Calu3 (cell line): Measurements from ENCODE around the gene CBFA2T3. TPM values are rescaled to one million over a fixed set of nuclear protein-coding genes. Genes with fewer than 3 reads are reported as not detected.

ENCODE experiments used
- BruUV-seq: library from RNA; stranded (reverse); fragments of 400-500 nt; replicated peaks from 2 replicates; lab custom pipeline; 2021; lab: Mats Ljungman, UMichigan
- CTCF ChIA-PET: fragments of 300-600 bp; sonication (Branson Sonifier 250); formaldehyde crosslinking; loops from one replicate; lab custom pipeline; 2022; ENCODE audit warnings: antibody characterized with exemption; lab: Charles Lee
- DNase-seq: peaks from one replicate; pipeline ENCODE4 v3.0.0; 2022
- H3K27ac Mint-ChIP-seq: one replicate; pipeline ENCODE4 v1.8.0; 2022; ENCODE audit warnings: mixed read lengths; ENCODE audit not compliant: unreplicated experiment
- H3K27me3 Mint-ChIP-seq: one replicate; pipeline ENCODE4 v1.8.0; 2022; ENCODE audit warnings: mixed read lengths; ENCODE audit not compliant: unreplicated experiment
- H3K36me3 Mint-ChIP-seq: one replicate; pipeline ENCODE4 v1.8.0; 2022; ENCODE audit warnings: mild to moderate bottlenecking, moderate library complexity, mixed read lengths; ENCODE audit not compliant: insufficient read depth, unreplicated experiment
- H3K4me1 Mint-ChIP-seq: one replicate; pipeline ENCODE4 v1.8.0; 2022; ENCODE audit warnings: mild to moderate bottlenecking, low read depth, mixed read lengths; ENCODE audit not compliant: unreplicated experiment
- H3K4me3 Mint-ChIP-seq: one replicate; pipeline ENCODE4 v1.8.0; 2022; ENCODE audit warnings: mild to moderate bottlenecking, low read depth, moderate library complexity, mixed read lengths; ENCODE audit not compliant: unreplicated experiment
- H3K9me3 Mint-ChIP-seq: one replicate; pipeline ENCODE4 v1.8.0; 2022; ENCODE audit warnings: low read depth, mixed read lengths; ENCODE audit not compliant: unreplicated experiment
- intact Hi-C: fragments of 100-400 bp; cut with micrococcal nuclease; formaldehyde crosslinking; loops from one replicate; pipeline ENCODE4 v1.10.0; 2022; ENCODE audit not compliant: unreplicated experiment
- total RNA-seq: library from RNA; stranded (reverse); gene quantifications from 2 replicates; pipeline ENCODE4 v1.2.3, GENCODE V29; 2022
- TF ChIP-seq, protein P1 (sequence below): fragments of 200-600 bp; IDR thresholded peaks from one replicate; pipeline ENCODE4 v1.8.0; 2022; ENCODE audit warnings: antibody characterized with exemption; ENCODE audit not compliant: unreplicated experiment

CBFA2T3 gene
- total RNA-seq, 1 experiment from 2014 or later: not detected

DNA sequence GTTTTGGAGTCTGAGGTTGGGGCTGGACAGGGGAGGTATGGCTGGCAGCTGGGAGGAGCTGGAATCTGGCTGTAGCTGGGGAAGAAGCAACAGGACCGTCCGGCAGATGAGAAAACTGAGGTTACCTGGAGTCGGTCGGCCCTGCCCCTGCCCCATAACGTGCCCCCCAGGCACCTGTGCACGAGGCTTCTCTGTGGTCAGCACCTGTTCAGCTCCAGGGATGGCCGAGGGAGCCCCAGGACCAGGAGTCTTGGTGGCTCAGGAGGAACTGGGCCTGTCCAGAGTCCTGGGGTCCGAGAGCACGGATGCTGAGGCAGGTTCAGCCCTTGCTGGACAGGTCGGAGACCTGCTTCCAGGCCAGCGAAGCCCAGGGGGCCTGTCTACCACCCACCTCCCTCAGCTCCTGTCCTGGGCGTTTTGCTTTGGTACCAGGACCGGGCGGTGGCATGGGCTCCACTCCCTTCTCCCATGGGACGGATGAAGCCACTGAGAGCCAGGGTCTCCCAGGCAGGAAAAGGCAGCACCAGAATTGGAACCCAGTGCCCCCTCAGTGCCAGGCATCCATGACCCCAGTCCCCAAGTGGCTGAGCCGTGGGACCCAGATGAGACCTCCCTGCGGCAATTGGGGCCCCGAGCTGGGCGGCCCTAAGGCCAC lies 17.1 kb upstream of the CBFA2T3 start:
- DNase-seq: no peak
- Mint-ChIP-seq H3K27ac (no peak overlapping the region), H3K36me3 (no peaks in the 10 kb centered on the region), H3K27me3 (peaks cover 65% of the 10 kb centered on the region), H3K9me3 (peaks cover 7% of the 10 kb centered on the region), H3K4me3 (no peak overlapping the region), H3K4me1 (no peaks in the 10 kb centered on the region)
- CTCF ChIA-PET: no interaction called here
- TF ChIP-seq, protein P1, sequence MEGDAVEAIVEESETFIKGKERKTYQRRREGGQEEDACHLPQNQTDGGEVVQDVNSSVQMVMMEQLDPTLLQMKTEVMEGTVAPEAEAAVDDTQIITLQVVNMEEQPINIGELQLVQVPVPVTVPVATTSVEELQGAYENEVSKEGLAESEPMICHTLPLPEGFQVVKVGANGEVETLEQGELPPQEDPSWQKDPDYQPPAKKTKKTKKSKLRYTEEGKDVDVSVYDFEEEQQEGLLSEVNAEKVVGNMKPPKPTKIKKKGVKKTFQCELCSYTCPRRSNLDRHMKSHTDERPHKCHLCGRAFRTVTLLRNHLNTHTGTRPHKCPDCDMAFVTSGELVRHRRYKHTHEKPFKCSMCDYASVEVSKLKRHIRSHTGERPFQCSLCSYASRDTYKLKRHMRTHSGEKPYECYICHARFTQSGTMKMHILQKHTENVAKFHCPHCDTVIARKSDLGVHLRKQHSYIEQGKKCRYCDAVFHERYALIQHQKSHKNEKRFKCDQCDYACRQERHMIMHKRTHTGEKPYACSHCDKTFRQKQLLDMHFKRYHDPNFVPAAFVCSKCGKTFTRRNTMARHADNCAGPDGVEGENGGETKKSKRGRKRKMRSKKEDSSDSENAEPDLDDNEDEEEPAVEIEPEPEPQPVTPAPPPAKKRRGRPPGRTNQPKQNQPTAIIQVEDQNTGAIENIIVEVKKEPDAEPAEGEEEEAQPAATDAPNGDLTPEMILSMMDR: no peak
- intact Hi-C loops: no loop called here
- no TSS peak for BruUV-seq

DNA sequence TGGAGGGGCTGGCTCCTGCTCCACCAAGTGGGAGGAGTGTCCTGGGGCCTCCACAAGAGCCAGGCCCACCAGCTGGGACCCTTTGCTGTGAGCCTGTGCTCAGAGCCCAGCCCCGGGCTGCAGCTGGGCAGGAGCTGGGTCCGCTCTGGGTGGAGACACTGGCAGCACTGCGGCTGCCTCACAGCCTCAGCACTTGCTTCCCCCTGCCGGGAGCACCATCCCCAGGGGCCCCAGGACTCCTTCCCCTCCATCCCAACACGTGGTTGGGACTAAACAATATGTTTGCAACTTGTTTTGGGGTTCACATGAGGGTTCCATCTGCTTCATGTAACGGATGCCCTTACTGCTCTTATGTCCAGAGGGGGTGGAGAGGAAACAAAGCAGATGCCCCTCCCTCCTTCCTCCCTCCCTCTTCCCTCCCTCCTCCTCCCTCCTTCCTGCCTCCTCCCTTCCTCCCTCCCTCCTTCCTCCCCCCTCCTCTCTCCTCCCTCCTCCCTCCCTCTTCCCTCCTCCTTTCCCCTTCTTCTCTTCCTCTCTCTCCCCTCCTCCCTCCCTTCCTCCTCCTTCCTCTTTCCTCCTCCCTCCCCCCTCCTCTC lies 16.3 kb upstream of the CBFA2T3 start:
- H3K4me3 Mint-ChIP-seq: no peak overlapping the region
- no peaks in the 10 kb centered on the region for H3K4me1 Mint-ChIP-seq
- intact Hi-C loops: no loop called here
- peaks cover 4% of the 10 kb centered on the region for H3K9me3 Mint-ChIP-seq
- CTCF ChIA-PET: no interaction called here
- TF ChIP-seq, protein P1: no peak
- BruUV-seq: no TSS peak
- no peak for DNase-seq
- no peaks in the 10 kb centered on the region for H3K36me3 Mint-ChIP-seq
- H3K27ac Mint-ChIP-seq: no peak overlapping the region
- peaks cover 64% of the 10 kb centered on the region for H3K27me3 Mint-ChIP-seq

DNA sequence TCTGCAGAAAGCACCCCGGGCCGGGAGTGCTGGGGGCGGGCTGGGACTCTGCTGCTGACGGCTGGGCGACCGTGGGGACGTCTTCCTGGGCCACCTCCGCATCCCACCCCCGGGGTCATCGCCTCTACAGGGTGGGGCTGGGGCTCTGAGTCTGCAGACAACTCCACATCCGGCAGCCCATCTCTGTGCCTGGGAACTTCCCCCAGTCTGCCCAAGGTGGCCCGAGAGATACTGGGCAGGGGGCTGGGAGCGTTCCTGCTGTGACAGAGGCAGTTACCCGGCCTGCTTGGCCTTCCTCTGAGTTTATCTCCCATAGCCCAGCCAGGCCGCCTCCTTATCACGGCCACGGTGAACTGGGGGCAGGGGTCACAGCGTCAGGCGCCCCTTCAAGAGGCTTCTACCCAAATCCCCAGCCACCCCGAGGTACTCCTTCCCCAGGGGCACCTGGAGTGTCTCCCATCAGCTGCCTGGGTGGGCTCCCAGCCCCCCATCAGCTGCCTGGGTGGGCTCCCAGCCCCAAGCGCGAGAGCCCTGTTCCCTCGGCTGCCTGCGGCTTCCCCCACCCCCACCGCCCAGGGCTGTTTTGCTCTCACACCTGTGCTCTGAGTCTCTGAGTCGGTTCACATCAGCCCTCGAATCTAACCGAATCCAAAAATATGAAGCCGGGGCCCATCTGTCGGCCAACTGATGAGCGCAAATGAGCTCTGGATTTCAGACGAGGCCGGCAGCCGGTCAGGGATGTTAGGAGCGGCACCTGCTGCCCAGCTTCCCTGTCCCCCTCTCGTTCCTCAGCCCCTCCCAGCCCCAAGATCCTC lies 15.6 kb upstream of the CBFA2T3 start:
- Mint-ChIP-seq H3K27me3 (peaks cover 71% of the 10 kb centered on the region), H3K4me3 (no peak overlapping the region), H3K4me1 (no peaks in the 10 kb centered on the region), H3K36me3 (no peaks in the 10 kb centered on the region), H3K9me3 (peaks cover 3% of the 10 kb centered on the region), H3K27ac (no peak overlapping the region)
- no TSS peak for BruUV-seq
- DNase-seq: no peak
- intact Hi-C loops: no loop called here
- TF ChIP-seq, protein P1: no peak
- CTCF ChIA-PET: no interaction called here

GRCh38 chr16:88991813-88992350 lies 14.9 kb upstream of the CBFA2T3 start:
- Mint-ChIP-seq H3K36me3 (no peaks in the 10 kb centered on the region), H3K27me3 (peaks cover 78% of the 10 kb centered on the region), H3K9me3 (no peaks in the 10 kb centered on the region), H3K4me3 (no peak overlapping the region), H3K4me1 (no peaks in the 10 kb centered on the region), H3K27ac (no peak overlapping the region)
- intact Hi-C loops: no loop called here
- CTCF ChIA-PET: no interaction called here
- no peak for DNase-seq
- TF ChIP-seq, protein P1: no peak
- BruUV-seq: no TSS peak
